ENCODE measurements around the gene MTERF1.

DNA sequence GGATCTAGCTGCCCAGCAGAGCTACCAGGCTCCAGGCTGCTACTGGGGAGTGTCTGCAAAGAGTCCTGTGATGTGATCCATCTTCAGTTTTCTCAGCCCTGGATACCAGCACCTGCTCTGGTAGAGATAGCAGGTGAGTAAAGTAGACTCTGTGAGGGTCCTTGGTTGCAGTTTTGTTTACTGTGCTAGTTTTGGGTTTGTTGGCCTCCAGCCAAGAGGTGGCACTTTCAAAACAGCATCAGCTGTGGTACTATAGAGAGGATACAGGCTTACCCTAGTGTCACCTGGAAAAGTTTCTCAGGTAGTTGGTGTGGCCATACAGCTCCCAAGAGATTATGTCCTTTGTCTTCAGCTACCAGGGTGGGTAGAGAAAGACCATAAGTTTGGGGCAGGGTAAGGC lies 56.3 kb downstream of the MTERF1 start:
- no peak for TF ChIP-seq POLR2A (IDR thresholded peaks at IDR 0.05)
- TF ChIP-seq, protein P1, sequence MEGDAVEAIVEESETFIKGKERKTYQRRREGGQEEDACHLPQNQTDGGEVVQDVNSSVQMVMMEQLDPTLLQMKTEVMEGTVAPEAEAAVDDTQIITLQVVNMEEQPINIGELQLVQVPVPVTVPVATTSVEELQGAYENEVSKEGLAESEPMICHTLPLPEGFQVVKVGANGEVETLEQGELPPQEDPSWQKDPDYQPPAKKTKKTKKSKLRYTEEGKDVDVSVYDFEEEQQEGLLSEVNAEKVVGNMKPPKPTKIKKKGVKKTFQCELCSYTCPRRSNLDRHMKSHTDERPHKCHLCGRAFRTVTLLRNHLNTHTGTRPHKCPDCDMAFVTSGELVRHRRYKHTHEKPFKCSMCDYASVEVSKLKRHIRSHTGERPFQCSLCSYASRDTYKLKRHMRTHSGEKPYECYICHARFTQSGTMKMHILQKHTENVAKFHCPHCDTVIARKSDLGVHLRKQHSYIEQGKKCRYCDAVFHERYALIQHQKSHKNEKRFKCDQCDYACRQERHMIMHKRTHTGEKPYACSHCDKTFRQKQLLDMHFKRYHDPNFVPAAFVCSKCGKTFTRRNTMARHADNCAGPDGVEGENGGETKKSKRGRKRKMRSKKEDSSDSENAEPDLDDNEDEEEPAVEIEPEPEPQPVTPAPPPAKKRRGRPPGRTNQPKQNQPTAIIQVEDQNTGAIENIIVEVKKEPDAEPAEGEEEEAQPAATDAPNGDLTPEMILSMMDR (IDR thresholded peaks at IDR 0.05), result no peak
